ENCODE measurements around the gene HOMER2. TPM values are rescaled to one million over a fixed set of nuclear protein-coding genes. Genes with fewer than 3 reads are reported as not detected.

The HOMER2 gene
- total and polyA plus RNA-seq, 10 donors = 2.1 to 24.3 (median 11.7) TPM

DNA sequence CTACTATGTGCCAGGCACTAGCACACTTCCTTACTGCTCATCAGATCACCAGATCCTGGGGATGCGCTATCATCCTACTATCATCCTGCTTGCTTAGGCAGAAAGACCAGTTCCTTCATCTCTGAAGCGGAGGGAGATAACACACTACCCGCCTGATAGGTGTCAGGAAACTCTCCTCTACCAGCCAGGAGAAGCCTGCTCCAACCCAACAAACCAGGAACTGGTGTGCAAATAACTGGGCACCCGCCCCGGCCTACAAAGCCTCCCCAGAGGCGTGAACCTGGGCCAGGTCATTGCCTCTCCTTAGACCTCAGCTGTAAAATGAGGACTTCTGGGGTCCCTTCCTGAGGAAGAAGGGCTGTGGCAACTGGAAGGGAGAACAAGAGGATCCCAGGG lies 61.5 kb downstream of the HOMER2 start:
- H3K4me3 ChIP-seq = no peak overlapping the region
- intact Hi-C loops (cut with DNase I; ENCODE audit: low total_unique reads) = no loop called here
- no peak for DNase-seq
- H3K27me3 ChIP-seq (replicated peaks in 1 of 7) = no peaks in the 10 kb centered on the region
- no peaks in the 10 kb centered on the region for H3K36me3 ChIP-seq
- TF ChIP-seq, protein P1, sequence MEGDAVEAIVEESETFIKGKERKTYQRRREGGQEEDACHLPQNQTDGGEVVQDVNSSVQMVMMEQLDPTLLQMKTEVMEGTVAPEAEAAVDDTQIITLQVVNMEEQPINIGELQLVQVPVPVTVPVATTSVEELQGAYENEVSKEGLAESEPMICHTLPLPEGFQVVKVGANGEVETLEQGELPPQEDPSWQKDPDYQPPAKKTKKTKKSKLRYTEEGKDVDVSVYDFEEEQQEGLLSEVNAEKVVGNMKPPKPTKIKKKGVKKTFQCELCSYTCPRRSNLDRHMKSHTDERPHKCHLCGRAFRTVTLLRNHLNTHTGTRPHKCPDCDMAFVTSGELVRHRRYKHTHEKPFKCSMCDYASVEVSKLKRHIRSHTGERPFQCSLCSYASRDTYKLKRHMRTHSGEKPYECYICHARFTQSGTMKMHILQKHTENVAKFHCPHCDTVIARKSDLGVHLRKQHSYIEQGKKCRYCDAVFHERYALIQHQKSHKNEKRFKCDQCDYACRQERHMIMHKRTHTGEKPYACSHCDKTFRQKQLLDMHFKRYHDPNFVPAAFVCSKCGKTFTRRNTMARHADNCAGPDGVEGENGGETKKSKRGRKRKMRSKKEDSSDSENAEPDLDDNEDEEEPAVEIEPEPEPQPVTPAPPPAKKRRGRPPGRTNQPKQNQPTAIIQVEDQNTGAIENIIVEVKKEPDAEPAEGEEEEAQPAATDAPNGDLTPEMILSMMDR (IDR thresholded peaks at IDR 0.05 in 8 of 11, conservative IDR thresholded peaks at IDR 0.05 in 3 of 11) = no peak
- TF ChIP-seq POLR2AphosphoS5 (IDR thresholded peaks at IDR 0.05) = no peak
- TF ChIP-seq POLR2A (IDR thresholded peaks at IDR 0.05) = no peak
- no peaks in the 10 kb centered on the region for H3K4me1 ChIP-seq
- WGBS, 5 donors = 90 to 95% (median 93%) methylated on average over 6 of the region's 6 CpGs
- no peaks in the 10 kb centered on the region for H3K9me3 ChIP-seq
- H3K27ac ChIP-seq = no peak overlapping the region

DNA sequence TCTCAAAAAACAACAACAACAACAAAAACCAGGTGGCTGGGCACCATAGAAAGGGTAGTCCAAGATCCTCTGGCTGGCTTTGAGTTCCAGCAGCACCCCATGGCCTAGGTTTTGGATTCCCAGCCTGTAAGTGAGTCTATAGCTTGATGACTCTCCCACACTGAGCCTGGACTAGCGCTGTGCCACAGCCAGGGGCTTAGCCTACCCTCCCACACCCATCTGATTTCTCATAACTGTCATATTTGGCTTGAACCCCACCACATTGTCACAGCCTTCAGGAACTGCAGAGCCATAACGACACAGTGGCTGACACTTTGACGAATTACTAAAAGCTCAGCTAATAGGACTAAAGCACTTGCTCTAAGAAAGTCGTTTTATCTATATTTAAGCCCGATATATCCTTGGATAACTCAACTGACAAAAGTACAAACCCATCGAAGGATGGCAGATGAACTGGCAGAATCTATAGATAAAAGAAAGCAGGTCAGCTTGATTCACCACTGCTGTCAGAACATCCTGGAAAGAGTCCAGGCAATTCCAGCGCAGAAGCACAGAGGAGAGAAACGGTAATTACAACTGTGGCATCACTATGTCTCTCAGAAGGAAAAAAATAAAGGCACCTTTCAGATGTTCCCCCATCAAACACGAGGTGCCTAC lies 62.1 kb downstream of the HOMER2 start:
- no peak overlapping the region for H3K4me3 ChIP-seq
- H3K4me1 ChIP-seq = no peaks in the 10 kb centered on the region
- intact Hi-C loops (cut with DNase I; ENCODE audit: low total_unique reads) = no loop called here
- H3K36me3 ChIP-seq = no peaks in the 10 kb centered on the region
- no peak for DNase-seq
- H3K27me3 ChIP-seq (replicated peaks in 1 of 7) = no peaks in the 10 kb centered on the region
- whole genome bisulfite sequencing, 5 donors = 62 to 80% (median 68%) methylated on average over 9 of the region's 9 CpGs
- TF ChIP-seq POLR2AphosphoS5 (IDR thresholded peaks at IDR 0.05) (no peak), POLR2A (IDR thresholded peaks at IDR 0.05) (no peak)
- TF ChIP-seq, protein P1 (IDR thresholded peaks at IDR 0.05 in 8 of 11, conservative IDR thresholded peaks at IDR 0.05 in 3 of 11) = no peak
- H3K27ac ChIP-seq = no peak overlapping the region
- no peaks in the 10 kb centered on the region for H3K9me3 ChIP-seq

DNA sequence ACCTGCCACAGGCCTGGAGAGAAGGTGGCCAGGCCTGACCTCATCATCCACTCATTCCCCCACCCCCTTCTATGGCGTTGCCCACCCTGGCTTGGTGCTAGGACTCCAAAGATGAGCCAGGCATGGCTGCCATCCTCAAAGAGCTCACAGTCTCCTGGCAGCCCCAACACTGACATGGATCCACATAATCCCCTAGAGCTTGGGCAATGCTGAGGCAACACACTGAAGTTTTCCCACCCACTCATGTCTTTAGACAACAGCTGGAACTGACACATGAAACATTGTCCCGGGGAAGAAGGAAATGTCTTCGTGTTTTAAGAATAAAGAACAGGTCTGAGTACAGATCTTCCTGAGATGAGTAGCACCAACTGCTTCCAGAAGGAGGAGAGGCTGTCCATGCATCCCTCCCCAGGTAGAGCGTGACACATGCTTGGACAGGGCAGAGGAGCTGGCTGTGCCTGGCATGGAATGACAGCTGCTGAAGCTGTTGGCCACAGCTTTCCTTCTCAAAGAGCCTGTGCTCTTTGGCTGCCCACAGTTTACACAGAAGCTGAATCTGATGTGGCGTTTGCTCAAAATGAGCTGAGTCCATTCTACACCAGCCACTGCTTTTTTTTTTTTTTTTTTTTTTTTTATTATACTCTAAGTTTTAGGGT lies 70.1 kb downstream of the HOMER2 start:
- WGBS, 5 donors = 67 to 82% (median 78%) methylated on average over 4 to 5 of the region's 5 CpGs
- Histone ChIP-seq H3K27me3 (replicated peaks in 1 of 7) (no peaks in the 10 kb centered on the region), H3K9me3 (no peaks in the 10 kb centered on the region), H3K4me1 (no peaks in the 10 kb centered on the region), H3K27ac (no peak overlapping the region), H3K36me3 (no peaks in the 10 kb centered on the region), H3K4me3 (no peak overlapping the region)
- no peak for TF ChIP-seq POLR2AphosphoS5 (IDR thresholded peaks at IDR 0.05)
- TF ChIP-seq POLR2A (IDR thresholded peaks at IDR 0.05) = no peak
- TF ChIP-seq, protein P1 (IDR thresholded peaks at IDR 0.05 in 8 of 11, conservative IDR thresholded peaks at IDR 0.05 in 3 of 11) = no peak
- intact Hi-C loops (cut with DNase I; ENCODE audit: low total_unique reads) = no loop called here
- no peak for DNase-seq

DNA sequence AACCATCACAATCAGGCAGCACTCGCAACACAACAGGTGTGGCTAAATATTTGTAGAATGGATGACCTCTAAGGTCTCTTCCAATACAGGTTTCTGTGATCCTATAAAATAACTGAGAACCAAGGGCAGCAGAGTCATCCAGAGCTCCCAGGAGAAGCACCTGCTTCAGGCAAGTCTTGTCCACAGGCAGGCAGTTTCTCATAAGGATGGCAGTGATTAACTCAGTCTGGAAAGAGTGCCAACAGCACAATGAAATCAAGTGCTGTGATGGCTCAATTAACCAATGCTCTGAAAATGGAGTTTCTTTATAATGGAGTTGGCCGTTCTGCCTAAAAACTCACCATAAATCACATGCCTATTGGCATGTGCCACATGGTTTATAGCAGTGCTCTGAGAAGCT lies 70.8 kb downstream of the HOMER2 start:
- TF ChIP-seq, protein P1 (IDR thresholded peaks at IDR 0.05 in 8 of 11, conservative IDR thresholded peaks at IDR 0.05 in 3 of 11) = no peak
- TF ChIP-seq POLR2AphosphoS5 (IDR thresholded peaks at IDR 0.05) (no peak), POLR2A (IDR thresholded peaks at IDR 0.05) (no peak)
- Histone ChIP-seq H3K4me3 (no peak overlapping the region), H3K9me3 (no peaks in the 10 kb centered on the region), H3K4me1 (no peaks in the 10 kb centered on the region), H3K27me3 (replicated peaks in 1 of 7) (no peaks in the 10 kb centered on the region), H3K36me3 (no peaks in the 10 kb centered on the region), H3K27ac (no peak overlapping the region)
- intact Hi-C loops (cut with DNase I; ENCODE audit: low total_unique reads) = no loop called here
- no peak for DNase-seq
- WGBS, 5 donors = 89 to 95% (median 94%) methylated on average over 2 of the region's 2 CpGs
